GM19193 (cell line): ENCODE data around the gene ZBTB2.

ENCODE experiments used
- POLR2A ChIP-seq: IDR thresholded peaks from 4 replicates; pipeline ENCODE4 v1.6.1; 2011; ENCODE audit not compliant: insufficient read depth, insufficient read length; ENCODE audit errors: extremely low read depth

The ZBTB2 gene

GRCh38 chr6:151330130-151330696, 61.1 kb downstream of the ZBTB2 start:
- no peak for TF ChIP-seq POLR2A

- TF ChIP-seq POLR2A = no peak
Observed at GRCh38 chr6:151327101-151327500, 64.3 kb downstream of the ZBTB2 start.

GRCh38 chr6:151326116-151326825, 65.1 kb downstream of the ZBTB2 start:
- TF ChIP-seq POLR2A = no peak

GRCh38 chr6:151325075-151326050, 66.0 kb downstream of the ZBTB2 start:
- no peak for TF ChIP-seq POLR2A

GRCh38 chr6:151324488-151324825, 66.9 kb downstream of the ZBTB2 start:
- TF ChIP-seq POLR2A = no peak

- no peak for TF ChIP-seq POLR2A
Observed at GRCh38 chr6:151323791-151324487, 67.4 kb downstream of the ZBTB2 start.

- TF ChIP-seq POLR2A = no peak
Observed at GRCh38 chr6:151322570-151322969, 68.8 kb downstream of the ZBTB2 start.

GRCh38 chr6:151321438-151321837, 69.9 kb downstream of the ZBTB2 start:
- TF ChIP-seq POLR2A = no peak

GRCh38 chr6:151320140-151320539, 71.2 kb downstream of the ZBTB2 start:
- TF ChIP-seq POLR2A = no peak

- TF ChIP-seq POLR2A = no peak
Observed at GRCh38 chr6:151317995-151318365, 73.4 kb downstream of the ZBTB2 start.

GRCh38 chr6:151317103-151317994, 74.0 kb downstream of the ZBTB2 start:
- no peak for TF ChIP-seq POLR2A
